ENCODE data around the gene ARMC8. TPM values are rescaled to one million over a fixed set of nuclear protein-coding genes. Genes with fewer than 3 reads are reported as not detected.

The ARMC8 gene
- total and polyA plus RNA-seq, 3 donors from 2014 or later, result 39.5 to 57.2 (median 53.4) TPM

- Histone ChIP-seq H3K27me3 (no peaks in the 10 kb centered on the region), H3K36me3 (ENCODE audit: low read depth, missing control alignments) (no peaks in the 10 kb centered on the region), H3K9me3 (no peaks in the 10 kb centered on the region), H3K4me1 (no peaks in the 10 kb centered on the region), H3K27ac (no peak overlapping the region), H3K4me3 (no peak overlapping the region)
- no peak for DNase-seq
- 91% methylated on average over 2 of the region's 2 CpGs for WGBS, 2 donors
- TF ChIP-seq POLR2A (IDR thresholded peaks at IDR 0.05), result no peak
- no peak for TF ChIP-seq CTCF (IDR thresholded peaks at IDR 0.05)
- intact Hi-C loops (cut with DNase I; ENCODE audit: low total_unique reads), result no loop called here
These were observed 83.1 kb downstream of the ARMC8 start for GRCh38 chr3:138270245-138270644.

DNA sequence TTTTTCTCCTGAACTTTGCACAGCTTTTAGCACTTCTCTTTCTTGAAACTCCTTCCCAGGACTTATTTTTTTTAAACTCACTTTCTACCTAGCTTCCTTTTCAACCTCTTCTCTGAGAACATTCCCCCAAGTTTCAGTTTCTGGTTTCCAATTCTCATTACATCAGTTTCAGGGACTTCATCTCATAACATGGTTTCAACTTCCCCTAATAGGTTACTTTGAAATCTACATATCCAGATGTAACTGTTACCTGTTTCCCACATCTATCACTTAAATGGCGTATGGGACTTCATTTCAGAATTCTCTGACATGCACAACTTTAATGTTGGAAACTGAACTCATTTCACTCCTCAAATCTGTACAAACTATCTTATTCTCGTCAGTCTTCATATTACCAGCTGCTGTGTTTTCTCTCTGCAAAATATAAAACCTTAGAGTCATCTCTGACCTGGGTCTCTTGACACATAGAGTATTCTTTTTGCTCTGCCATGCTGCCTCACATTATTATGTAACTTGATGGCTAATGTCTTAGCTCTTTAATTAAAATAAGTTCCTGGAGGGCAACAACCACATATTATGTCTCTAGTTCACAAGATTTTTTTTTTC is 84.2 kb downstream of the ARMC8 start:
- Histone ChIP-seq H3K27ac (no peak overlapping the region), H3K36me3 (ENCODE audit: low read depth, missing control alignments) (no peaks in the 10 kb centered on the region), H3K4me1 (no peaks in the 10 kb centered on the region), H3K4me3 (no peak overlapping the region), H3K9me3 (no peaks in the 10 kb centered on the region), H3K27me3 (no peaks in the 10 kb centered on the region)
- DNase-seq, result no peak
- intact Hi-C loops (cut with DNase I; ENCODE audit: low total_unique reads), result no loop called here
- TF ChIP-seq POLR2A (IDR thresholded peaks at IDR 0.05), result no peak
- TF ChIP-seq CTCF (IDR thresholded peaks at IDR 0.05), result no peak
- WGBS, 2 donors, result 79 to 92% methylated on average over 2 of the region's 2 CpGs

DNA sequence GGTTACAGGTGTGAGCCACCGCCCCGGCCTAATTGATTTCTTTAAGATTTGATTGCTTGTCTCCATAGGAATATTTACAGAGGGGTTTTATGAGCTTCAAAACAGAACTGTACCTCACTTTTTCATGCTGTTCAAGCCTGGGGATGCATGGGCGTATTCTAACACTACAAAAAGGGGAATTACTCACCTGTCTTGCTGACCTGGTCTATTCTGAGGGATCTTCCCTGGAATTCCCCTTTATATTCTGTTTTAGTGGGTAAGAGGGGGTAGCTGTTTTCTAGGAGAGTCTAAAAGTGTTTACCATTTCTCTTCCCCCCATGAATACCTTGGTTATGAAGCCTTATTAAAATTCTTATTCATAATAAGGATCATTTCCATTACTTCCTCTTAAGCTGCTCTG is 94.5 kb downstream of the ARMC8 start:
- Histone ChIP-seq H3K4me3 (no peak overlapping the region), H3K9me3 (no peaks in the 10 kb centered on the region), H3K27me3 (no peaks in the 10 kb centered on the region), H3K36me3 (ENCODE audit: low read depth, missing control alignments) (no peaks in the 10 kb centered on the region), H3K4me1 (no peaks in the 10 kb centered on the region), H3K27ac (no peak overlapping the region)
- no peak for DNase-seq
- intact Hi-C loops (cut with DNase I; ENCODE audit: low total_unique reads), result no loop called here
- WGBS, 2 donors, result 88 to 95% methylated on average over 3 of the region's 3 CpGs
- TF ChIP-seq CTCF (IDR thresholded peaks at IDR 0.05) (no peak), POLR2A (IDR thresholded peaks at IDR 0.05) (no peak)

DNA sequence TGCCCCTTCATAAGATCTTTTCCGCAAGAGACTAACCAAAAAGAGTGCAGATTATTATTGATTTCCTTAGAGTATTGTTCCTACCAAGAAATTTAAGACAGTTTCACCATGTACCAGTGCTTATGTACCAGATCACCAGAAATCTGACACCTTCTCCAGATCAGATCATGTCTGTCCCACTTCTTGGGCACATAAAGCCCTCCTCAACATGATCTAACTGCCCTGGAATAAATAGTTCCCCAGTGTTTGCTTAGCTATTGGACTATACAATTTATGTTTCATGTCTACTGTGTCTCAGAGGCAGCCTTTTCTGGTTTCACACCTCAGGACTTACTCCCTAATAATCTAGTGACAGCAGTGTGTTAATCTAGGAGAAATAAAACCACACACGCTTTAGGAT is 95.7 kb downstream of the ARMC8 start:
- Histone ChIP-seq H3K9me3 (no peaks in the 10 kb centered on the region), H3K4me1 (no peaks in the 10 kb centered on the region), H3K27me3 (no peaks in the 10 kb centered on the region), H3K27ac (no peak overlapping the region), H3K4me3 (no peak overlapping the region), H3K36me3 (ENCODE audit: low read depth, missing control alignments) (no peaks in the 10 kb centered on the region)
- no peak for TF ChIP-seq CTCF (IDR thresholded peaks at IDR 0.05)
- no peak for TF ChIP-seq POLR2A (IDR thresholded peaks at IDR 0.05)
- no peak for DNase-seq
- WGBS, 2 donors, result 91 to 92% methylated on average over 2 of the region's 2 CpGs
- intact Hi-C loops (cut with DNase I; ENCODE audit: low total_unique reads), result no loop called here

DNA sequence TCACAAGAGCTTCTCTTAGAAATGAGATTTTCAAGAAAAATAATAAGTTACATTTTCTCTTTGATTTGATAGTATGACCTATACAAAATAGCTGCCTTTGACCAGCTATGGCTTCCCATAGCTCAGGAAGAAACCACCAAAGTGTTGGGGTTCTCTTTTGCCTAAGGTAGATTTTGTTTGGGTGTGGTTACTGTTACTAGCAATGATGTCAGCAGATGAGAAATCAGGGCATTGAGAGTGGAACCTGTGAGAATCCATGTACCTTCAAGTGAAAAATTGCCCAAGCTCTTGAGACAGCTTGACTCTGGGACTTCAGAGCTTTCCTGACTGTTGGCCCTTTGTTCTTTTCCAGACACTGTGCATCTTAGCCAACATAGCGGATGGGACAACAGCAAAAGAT is 97.0 kb downstream of the ARMC8 start:
- intact Hi-C loops (cut with DNase I; ENCODE audit: low total_unique reads), result no loop called here
- Histone ChIP-seq H3K36me3 (ENCODE audit: low read depth, missing control alignments) (no peaks in the 10 kb centered on the region), H3K27ac (no peak overlapping the region), H3K27me3 (no peaks in the 10 kb centered on the region), H3K9me3 (no peaks in the 10 kb centered on the region), H3K4me1 (no peaks in the 10 kb centered on the region), H3K4me3 (no peak overlapping the region)
- no peak for DNase-seq
- WGBS, 2 donors, result 94 to 100% methylated on average over 1 of the region's 1 CpG
- TF ChIP-seq CTCF (IDR thresholded peaks at IDR 0.05) (no peak), POLR2A (IDR thresholded peaks at IDR 0.05) (no peak)
